IMR-90 (cell line): ENCODE results near the gene ZNF521. TPM values are rescaled to one million over a fixed set of nuclear protein-coding genes. Genes with fewer than 3 reads are reported as not detected.

Experiments
- ATAC-seq: fragments of 200-7000 bp; cut with Tn5 transposase; 2 replicates; pipeline ENCODE4 v1.9.1; 2020; ENCODE audit warnings: low read depth, mild to moderate bottlenecking, moderate library complexity
- BruUV-seq: library from RNA; stranded (reverse); fragments of 400-500 nt; replicated peaks from 2 replicates; lab custom pipeline; 2021; lab: Mats Ljungman, UMichigan
- CTCF ChIA-PET: fragments of 300-600 bp; formaldehyde crosslinking; extraction: SDS; loops from one replicate; lab custom pipeline; 2021; ENCODE audit warnings: antibody characterized with exemption; lab: Yijun Ruan, JAX
- POLR2A ChIA-PET: fragments of 300-600 bp; sonication (Branson Sonifier 250); formaldehyde crosslinking; loops from one replicate; lab custom pipeline; 2022; ENCODE audit warnings: antibody characterized with exemption; ENCODE audit not compliant: unreplicated experiment; lab: Charles Lee
- DNase-seq: peaks from one replicate; pipeline ENCODE4 v3.0.0; 2013
- H2AFZ ChIP-seq: replicated peaks from 2 replicates; pipeline ENCODE3; 2013; ENCODE audit warnings: low read length, mild to moderate bottlenecking; ENCODE audit not compliant: poor library complexity
- H2AK5ac ChIP-seq: 2 replicates; pipeline ENCODE4 v1.6.1; 2013; ENCODE audit warnings: low read depth, low read length, inconsistent platforms
- H2AK9ac ChIP-seq: replicated peaks from 2 replicates; pipeline ENCODE3; 2013; ENCODE audit warnings: mild to moderate bottlenecking, low read depth, low read length, moderate library complexity; ENCODE audit not compliant: poor library complexity
- H2BK120ac ChIP-seq: 2 replicates; pipeline ENCODE4 v1.6.1; 2013; ENCODE audit warnings: low read depth, low read length, inconsistent platforms
- H2BK15ac ChIP-seq: 3 replicates; pipeline ENCODE4 v1.6.1; 2013; ENCODE audit warnings: low read depth, low read length, inconsistent platforms
- H2BK20ac ChIP-seq: 2 replicates; pipeline ENCODE4 v1.6.1; 2013; ENCODE audit warnings: low read depth, mild to moderate bottlenecking, inconsistent platforms, low read length, moderate library complexity
- H2BK5ac ChIP-seq: 2 replicates; pipeline ENCODE4 v1.6.1; 2013; ENCODE audit warnings: mild to moderate bottlenecking, low read depth, low read length, inconsistent platforms; ENCODE audit not compliant: poor library complexity, severe bottlenecking
- H3K14ac ChIP-seq: replicated peaks from 2 replicates; pipeline ENCODE4 v1.6.1; 2013; ENCODE audit warnings: low read depth, low read length, inconsistent platforms
- H3K18ac ChIP-seq: 2 replicates; pipeline ENCODE4 v1.6.1; 2013; ENCODE audit warnings: low read depth, low read length, control low read depth
- H3K23ac ChIP-seq: 2 replicates; pipeline ENCODE4 v1.6.1; 2013; ENCODE audit warnings: low read depth, low read length, inconsistent platforms
- H3K27ac ChIP-seq: 2 replicates; pipeline ENCODE4 v1.5.1; 2013; ENCODE audit warnings: mild to moderate bottlenecking, control low read depth, low read length; ENCODE audit not compliant: insufficient read depth
- H3K27me3 ChIP-seq: 2 replicates; pipeline ENCODE4 v1.6.1; 2013; ENCODE audit warnings: low read length; ENCODE audit not compliant: control insufficient read depth, insufficient read depth
- H3K36me3 ChIP-seq: 2 replicates; pipeline ENCODE4 v1.6.1; 2013; ENCODE audit warnings: low read length, mixed read lengths; ENCODE audit not compliant: control insufficient read depth, insufficient read depth
- H3K4ac ChIP-seq: 2 replicates; pipeline ENCODE4 v1.6.1; 2013; ENCODE audit warnings: low read depth, low read length, inconsistent platforms
- H3K4me1 ChIP-seq: 2 replicates; pipeline ENCODE4 v1.6.1; 2013; ENCODE audit warnings: low read length, mixed read lengths; ENCODE audit not compliant: control insufficient read depth, insufficient read depth
- H3K4me2 ChIP-seq: 2 replicates; pipeline ENCODE4 v1.6.1; 2013; ENCODE audit warnings: low read depth, mild to moderate bottlenecking, control low read depth, low read length, moderate library complexity
- H3K4me3 ChIP-seq: 2 replicates; pipeline ENCODE4 v1.5.1; 2013; ENCODE audit warnings: low read depth, mild to moderate bottlenecking, control low read depth, low read length, moderate library complexity; ENCODE audit not compliant: insufficient read depth
- H3K56ac ChIP-seq: 2 replicates; pipeline ENCODE4 v1.6.1; 2013; ENCODE audit warnings: low read length, inconsistent platforms; ENCODE audit not compliant: insufficient read depth; ENCODE audit errors: extremely low read depth
- H3K79me1 ChIP-seq, 2 experiments: 2 replicates each; pipeline ENCODE4 v1.6.1; 2013; ENCODE audit warnings: low read length in 2 of 2, inconsistent platforms in 1 of 2, low read depth in 1 of 2
- H3K9ac ChIP-seq: 2 replicates; pipeline ENCODE4 v1.6.1; 2013; ENCODE audit warnings: low read depth, low read length, control low read depth
- H3K9me1 ChIP-seq: 2 replicates; pipeline ENCODE4 v1.6.1; 2013; ENCODE audit warnings: low read length, inconsistent platforms; ENCODE audit not compliant: insufficient read depth
- H3K9me3 ChIP-seq: 2 replicates; pipeline ENCODE4 v1.6.1; 2013; ENCODE audit warnings: low read length; ENCODE audit not compliant: control insufficient read depth, insufficient read depth
- H4K20me1 ChIP-seq: 2 replicates; pipeline ENCODE4 v1.6.1; 2013; ENCODE audit warnings: low read length, inconsistent platforms; ENCODE audit not compliant: insufficient read depth
- H4K5ac ChIP-seq: 2 replicates; pipeline ENCODE4 v1.6.1; 2013; ENCODE audit warnings: mild to moderate bottlenecking, low read depth, low read length, control low read depth
- H4K8ac ChIP-seq, 2 experiments: 2 replicates each; pipeline ENCODE4 v1.6.1; 2013; ENCODE audit warnings: low read depth in 2 of 2, low read length in 2 of 2, control low read depth in 1 of 2, inconsistent platforms in 1 of 2
- H4K91ac ChIP-seq: 2 replicates; pipeline ENCODE4 v1.6.1; 2013; ENCODE audit warnings: low read depth, low read length, inconsistent platforms; ENCODE audit not compliant: insufficient read depth
- BHLHE40 ChIP-seq: fragments of 150-350 bp; IDR thresholded peaks from 2 replicates; pipeline ENCODE4 v1.6.1; 2016; ENCODE audit warnings: mild to moderate bottlenecking, low read depth, low read length
- CHD1 ChIP-seq: IDR thresholded peaks from 2 replicates; pipeline ENCODE4 v1.6.1; 2012; ENCODE audit warnings: low read depth, low read length, improper control_type of control experiment
- FOS ChIP-seq: fragments of 150-350 bp; IDR thresholded peaks from 2 replicates; pipeline ENCODE4 v1.6.1; 2016; ENCODE audit warnings: low read depth, low read length
- MAFK ChIP-seq: IDR thresholded peaks from 2 replicates; pipeline ENCODE4 v1.6.1; 2012; ENCODE audit warnings: low read depth, low read length, improper control_type of control experiment
- MAZ ChIP-seq: IDR thresholded peaks from 2 replicates; pipeline ENCODE4 v1.6.1; 2012; ENCODE audit warnings: low read depth, mild to moderate bottlenecking, low read length, improper control_type of control experiment, moderate library complexity, borderline replicate concordance
- MXI1 ChIP-seq: IDR thresholded peaks from 2 replicates; pipeline ENCODE4 v1.6.1; 2012; ENCODE audit warnings: low read depth, mild to moderate bottlenecking, low read length, moderate library complexity, borderline replicate concordance
- NFE2L2 ChIP-seq: fragments of 150-350 bp; IDR thresholded peaks from 2 replicates; pipeline ENCODE4 v1.6.1; 2016; ENCODE audit warnings: low read depth, mild to moderate bottlenecking, low read length
- POLR2A ChIP-seq: IDR thresholded peaks from 2 replicates; pipeline ENCODE4 v1.6.1; 2012; ENCODE audit warnings: mild to moderate bottlenecking, low read depth, low read length
- RAD21 ChIP-seq: IDR thresholded peaks from 2 replicates; pipeline ENCODE4 v1.6.1; 2012; ENCODE audit warnings: low read length, improper control_type of control experiment
- RCOR1 ChIP-seq: IDR thresholded peaks from 2 replicates; pipeline ENCODE4 v1.6.1; 2012; ENCODE audit warnings: mild to moderate bottlenecking, low read length, improper control_type of control experiment; ENCODE audit not compliant: insufficient replicate concordance
- RFX5 ChIP-seq: IDR thresholded peaks from 2 replicates; pipeline ENCODE4 v1.8.0; 2012; ENCODE audit warnings: low read depth, mild to moderate bottlenecking, low read length, moderate library complexity
- SMC3 ChIP-seq: fragments of 150-350 bp; IDR thresholded peaks from 2 replicates; pipeline ENCODE4 v1.6.1; 2016; ENCODE audit warnings: low read depth, mild to moderate bottlenecking, antibody characterized with exemption, low read length, moderate library complexity
- WGBS, 2 experiments: methylation state at CpG; one replicate each; pipeline versions ENCODE4 v1.1.5 to v1.1.7; 2013; ENCODE audit warnings: missing lambda C conversion rate in 2 of 2; ENCODE audit not compliant: insufficient read length in 1 of 2; ENCODE audit errors: extremely low coverage in 2 of 2; 5-methylcytosine and 5-hydroxymethylcytosine counted together
- dilution Hi-C: fragments of 300-500 bp; cut with HindIII; formaldehyde crosslinking; loops from one replicate; pipeline ENCODE4 v1.14.3; 2018; ENCODE audit warnings: low sequenced_read_pairs; ENCODE audit not compliant: unreplicated experiment
- in situ Hi-C: fragments of 300-500 bp; cut with MboI; formaldehyde crosslinking; loops from 3 replicates; pipeline ENCODE4 v1.14.3; 2019; ENCODE audit warnings: low sequenced_read_pairs, inconsistent platforms, mixed read lengths
- intact Hi-C: fragments of 100-400 bp; cut with micrococcal nuclease; formaldehyde crosslinking; loops from 2 replicates; pipeline ENCODE4 v1.10.0; 2022
- polyA plus RNA-seq, 3 experiments: library from polyadenylated mRNA; depleted of rRNA; stranded (reverse); fragments of >200 nt; gene quantifications; 2 replicates each; pipeline ENCODE4 v1.2.3, GENCODE V29; 2012; ENCODE audit warnings: low replicate concordance in 1 of 3
- total RNA-seq: library from RNA; depleted of rRNA; stranded (reverse); fragments of >200 nt; gene quantifications from 2 replicates; pipeline ENCODE4 v1.2.3, GENCODE V29; 2012
- TF ChIP-seq, protein P1 (sequence below): fragments of 150-350 bp; IDR thresholded peaks from 2 replicates; pipeline ENCODE4 v1.6.1; 2017; ENCODE audit warnings: mild to moderate bottlenecking, antibody characterized with exemption, low read length, low read depth
- TF ChIP-seq, protein P2 (sequence below): conservative IDR thresholded peaks from 2 replicates; pipeline ENCODE4 v1.5.1; 2012; ENCODE audit warnings: mild to moderate bottlenecking, low read depth, low read length, improper control_type of control experiment
- TF ChIP-seq, protein P3 (sequence below): fragments of 150-350 bp; IDR thresholded peaks from 2 replicates; pipeline ENCODE4 v1.6.1; 2016; ENCODE audit warnings: low read depth, mild to moderate bottlenecking, low read length, moderate library complexity, borderline replicate concordance

The ZNF521 gene
- total and polyA plus RNA-seq, 2 of the 4 experiments (the other 2 are of a cell fraction): 21.5 to 59.3 TPM

DNA sequence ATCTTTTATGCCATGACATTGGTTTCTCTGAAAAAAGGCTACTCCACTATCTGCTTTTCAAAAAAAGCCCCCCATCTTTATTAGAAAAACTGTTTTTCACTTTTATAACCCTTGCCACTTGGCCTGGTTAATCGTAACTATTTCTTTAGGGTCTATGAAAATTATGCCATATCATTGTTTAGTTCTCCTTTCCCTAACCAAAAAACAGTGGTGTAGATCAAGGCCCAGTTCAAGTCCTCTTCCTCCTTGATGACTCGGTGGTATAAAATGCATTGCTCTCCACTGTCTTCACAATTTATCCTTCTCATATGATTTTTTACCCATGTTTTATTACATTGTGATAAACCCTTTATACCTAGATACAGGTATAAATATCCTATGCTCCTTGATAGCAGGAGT lies 205.5 kb downstream of the ZNF521 start:
- peak; percentile 38 for DNase-seq
- CTCF ChIA-PET: interaction anchor here (0.6 kb wide), 1 partner anchor 31 kb away, joined by 3 read pairs; no protein-coding TSS in a partner anchor
- H3K4me3 ChIP-seq: no peak overlapping the region
- no peak overlapping the region for H2BK20ac ChIP-seq
- in situ Hi-C loops: no loop called here
- H3K36me3 ChIP-seq: peaks cover 5% of the 10 kb centered on the region
- intact Hi-C loops: no loop called here
- H3K27ac ChIP-seq: no peak overlapping the region
- 0 out of 2 replicates have a peak, but pooled peaks cover 3% of the 10 kb centered on the region for H3K9me1 ChIP-seq
- no peak overlapping the region for H3K56ac ChIP-seq
- H4K5ac ChIP-seq: no peak overlapping the region
- H3K23ac ChIP-seq: no peak overlapping the region
- H3K4me2 ChIP-seq: no peak overlapping the region
- H3K79me1 ChIP-seq: peaks cover 0 to 13% of the 10 kb centered on the region in 2 experiments; a peak in 3 of 4 replicates
- dilution Hi-C loops: no loop called here
- no peaks in the 10 kb centered on the region for H3K9me3 ChIP-seq
- BruUV-seq: no TSS peak
- H3K27me3 ChIP-seq: no peaks in the 10 kb centered on the region
- H3K18ac ChIP-seq: no peak overlapping the region
- H2AK9ac ChIP-seq: no peak overlapping the region
- POLR2A ChIA-PET: no interaction called here
- no peak overlapping the region for H2BK120ac ChIP-seq
- H2AFZ ChIP-seq: no peak overlapping the region
- no peak overlapping the region for H3K14ac ChIP-seq
- H3K9ac ChIP-seq: no peak overlapping the region
- H4K8ac ChIP-seq: no peak overlapping the region
- H4K91ac ChIP-seq: no peak overlapping the region
- no CpG with 5 or more reads among the region's 2 CpGs for WGBS, 2 experiments
- no peak for ATAC-seq
- H3K4ac ChIP-seq: no peak overlapping the region
- TF ChIP-seq MAFK (no peak), RCOR1 (no peak), RFX5 (no peak), MXI1 (no peak), CHD1 (no peak), MAZ (no peak), BHLHE40 (no peak), POLR2A (no peak), SMC3 (no peak), NFE2L2 (no peak), RAD21 (no peak), FOS (no peak)
- TF ChIP-seq, protein P1, sequence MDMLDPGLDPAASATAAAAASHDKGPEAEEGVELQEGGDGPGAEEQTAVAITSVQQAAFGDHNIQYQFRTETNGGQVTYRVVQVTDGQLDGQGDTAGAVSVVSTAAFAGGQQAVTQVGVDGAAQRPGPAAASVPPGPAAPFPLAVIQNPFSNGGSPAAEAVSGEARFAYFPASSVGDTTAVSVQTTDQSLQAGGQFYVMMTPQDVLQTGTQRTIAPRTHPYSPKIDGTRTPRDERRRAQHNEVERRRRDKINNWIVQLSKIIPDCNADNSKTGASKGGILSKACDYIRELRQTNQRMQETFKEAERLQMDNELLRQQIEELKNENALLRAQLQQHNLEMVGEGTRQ: no peak
- TF ChIP-seq, protein P2, sequence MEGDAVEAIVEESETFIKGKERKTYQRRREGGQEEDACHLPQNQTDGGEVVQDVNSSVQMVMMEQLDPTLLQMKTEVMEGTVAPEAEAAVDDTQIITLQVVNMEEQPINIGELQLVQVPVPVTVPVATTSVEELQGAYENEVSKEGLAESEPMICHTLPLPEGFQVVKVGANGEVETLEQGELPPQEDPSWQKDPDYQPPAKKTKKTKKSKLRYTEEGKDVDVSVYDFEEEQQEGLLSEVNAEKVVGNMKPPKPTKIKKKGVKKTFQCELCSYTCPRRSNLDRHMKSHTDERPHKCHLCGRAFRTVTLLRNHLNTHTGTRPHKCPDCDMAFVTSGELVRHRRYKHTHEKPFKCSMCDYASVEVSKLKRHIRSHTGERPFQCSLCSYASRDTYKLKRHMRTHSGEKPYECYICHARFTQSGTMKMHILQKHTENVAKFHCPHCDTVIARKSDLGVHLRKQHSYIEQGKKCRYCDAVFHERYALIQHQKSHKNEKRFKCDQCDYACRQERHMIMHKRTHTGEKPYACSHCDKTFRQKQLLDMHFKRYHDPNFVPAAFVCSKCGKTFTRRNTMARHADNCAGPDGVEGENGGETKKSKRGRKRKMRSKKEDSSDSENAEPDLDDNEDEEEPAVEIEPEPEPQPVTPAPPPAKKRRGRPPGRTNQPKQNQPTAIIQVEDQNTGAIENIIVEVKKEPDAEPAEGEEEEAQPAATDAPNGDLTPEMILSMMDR: no peak
- TF ChIP-seq, protein P3, sequence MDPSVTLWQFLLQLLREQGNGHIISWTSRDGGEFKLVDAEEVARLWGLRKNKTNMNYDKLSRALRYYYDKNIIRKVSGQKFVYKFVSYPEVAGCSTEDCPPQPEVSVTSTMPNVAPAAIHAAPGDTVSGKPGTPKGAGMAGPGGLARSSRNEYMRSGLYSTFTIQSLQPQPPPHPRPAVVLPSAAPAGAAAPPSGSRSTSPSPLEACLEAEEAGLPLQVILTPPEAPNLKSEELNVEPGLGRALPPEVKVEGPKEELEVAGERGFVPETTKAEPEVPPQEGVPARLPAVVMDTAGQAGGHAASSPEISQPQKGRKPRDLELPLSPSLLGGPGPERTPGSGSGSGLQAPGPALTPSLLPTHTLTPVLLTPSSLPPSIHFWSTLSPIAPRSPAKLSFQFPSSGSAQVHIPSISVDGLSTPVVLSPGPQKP: no peak
- H2AK5ac ChIP-seq: no peak overlapping the region
- no peak overlapping the region for H2BK5ac ChIP-seq
- H2BK15ac ChIP-seq: no peak overlapping the region
- no peaks in the 10 kb centered on the region for H4K20me1 ChIP-seq
- H3K4me1 ChIP-seq: peaks cover 4% of the 10 kb centered on the region; the same call in 1 of the 2 replicates
